ENCODE measurements around the gene LENG8.

The LENG8 gene

DNA sequence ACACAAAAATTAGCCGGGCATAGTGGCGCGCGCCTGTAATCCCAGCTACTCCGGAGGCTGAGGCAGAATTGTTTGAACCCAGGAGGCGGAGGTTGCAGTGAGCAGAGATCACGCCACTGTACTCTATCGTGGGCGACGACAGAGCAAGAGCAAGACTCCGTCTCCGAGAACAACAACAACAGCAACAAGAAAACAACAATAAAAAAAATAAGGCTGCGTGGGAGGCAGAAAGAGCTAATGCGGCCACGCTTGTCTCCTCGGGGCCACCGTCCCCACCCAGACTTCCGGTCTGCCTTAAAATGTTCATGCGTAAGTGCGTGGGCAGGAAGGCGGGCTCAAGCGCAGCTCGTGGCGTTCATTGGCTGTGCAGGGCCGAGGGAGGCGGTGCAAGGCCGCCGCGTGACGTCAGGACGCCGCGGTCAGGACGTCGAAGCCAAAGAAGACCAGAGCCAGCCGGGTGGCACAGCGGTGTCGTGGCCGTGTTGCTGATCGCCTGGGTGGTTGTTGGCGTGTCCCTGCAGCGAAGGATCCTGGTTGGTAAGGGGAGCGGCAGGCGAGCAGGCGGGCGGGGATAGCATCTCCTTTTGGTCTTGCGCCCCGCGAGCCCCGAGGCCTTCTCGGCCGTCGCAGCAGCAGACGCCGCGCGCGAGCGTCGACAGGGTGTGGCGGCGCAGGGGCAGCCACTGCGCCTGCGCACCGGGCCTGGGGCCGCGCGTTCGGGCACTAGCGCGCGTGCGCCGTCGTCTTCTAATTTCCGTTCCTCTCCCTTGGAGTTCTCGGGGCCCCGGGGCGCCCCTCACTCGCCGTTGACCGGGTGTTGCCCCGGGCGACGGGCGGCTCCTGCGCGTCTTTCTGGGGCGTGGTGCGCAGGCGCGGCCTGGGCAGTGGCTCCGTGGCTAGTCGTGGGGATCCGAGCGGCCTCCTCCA is at the start of gene LENG8:
TSS of gene LENG8 (plus strand) at position 426 of the 927 bp plus-strand sequence. CDS start 2,146 bp downstream, outside the sequence.
- DNase-seq = peak; percentile 99

DNA sequence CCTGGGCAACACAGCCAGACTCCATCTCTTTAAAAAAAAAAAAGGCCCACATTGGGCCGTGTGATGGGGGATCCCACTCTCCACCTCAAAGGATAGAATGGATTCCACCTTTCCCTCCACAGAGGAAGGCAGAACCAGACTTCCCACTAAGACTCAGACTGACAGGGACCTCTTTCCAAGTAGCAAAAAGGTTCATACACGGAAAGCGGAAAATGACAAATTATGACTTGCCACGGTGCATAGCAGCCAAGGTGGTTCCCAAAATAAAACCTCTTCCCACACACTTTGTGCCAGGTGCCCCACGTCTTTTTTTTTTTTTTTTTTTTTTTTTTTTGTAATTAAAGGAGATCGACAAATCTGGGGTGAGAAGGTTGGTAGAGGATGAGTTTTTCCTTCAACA is 48.1 kb upstream of the LENG8 start:
- no peak for DNase-seq

DNA sequence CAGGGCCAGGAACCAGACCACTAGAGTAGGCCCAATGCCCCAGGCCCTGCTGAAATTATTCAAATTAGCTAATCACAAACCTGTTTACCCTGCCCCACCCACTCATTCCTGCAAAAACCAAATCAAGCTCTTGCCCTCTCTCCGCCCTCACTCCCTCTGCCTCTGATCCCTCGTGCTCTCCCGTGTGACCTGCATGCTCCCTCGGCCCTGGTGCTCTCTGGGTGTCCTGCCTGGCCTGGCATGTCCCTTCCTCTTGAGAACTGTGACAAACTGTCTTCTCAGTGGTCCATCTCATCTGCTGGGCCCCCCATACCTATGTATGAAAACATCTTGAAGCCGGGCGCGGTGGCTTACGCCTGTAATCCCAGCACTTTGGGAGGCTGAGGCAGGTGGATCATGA is 45.9 kb upstream of the LENG8 start:
- DNase-seq = no peak

DNA sequence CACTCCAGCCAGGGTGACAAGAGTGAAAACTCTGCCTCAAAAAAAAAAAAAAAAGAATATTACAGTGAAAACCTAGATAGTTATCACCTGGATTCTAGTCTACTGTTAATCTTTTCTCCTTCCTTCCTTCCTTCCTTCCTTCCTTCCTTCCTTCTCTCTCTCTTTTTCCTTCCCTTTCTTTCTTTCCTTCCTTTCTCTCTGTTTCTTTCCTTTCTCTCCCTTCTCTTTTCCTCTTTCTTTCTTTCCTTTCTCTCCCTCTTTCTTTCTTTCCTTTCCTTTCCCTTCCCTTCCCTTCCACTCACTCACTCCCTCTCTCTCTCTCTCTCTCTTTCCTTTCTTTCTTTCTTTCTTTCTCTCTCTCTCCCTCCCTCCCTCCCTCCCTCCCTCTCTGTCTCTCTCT is 43.4 kb upstream of the LENG8 start:
- DNase-seq = no peak

DNA sequence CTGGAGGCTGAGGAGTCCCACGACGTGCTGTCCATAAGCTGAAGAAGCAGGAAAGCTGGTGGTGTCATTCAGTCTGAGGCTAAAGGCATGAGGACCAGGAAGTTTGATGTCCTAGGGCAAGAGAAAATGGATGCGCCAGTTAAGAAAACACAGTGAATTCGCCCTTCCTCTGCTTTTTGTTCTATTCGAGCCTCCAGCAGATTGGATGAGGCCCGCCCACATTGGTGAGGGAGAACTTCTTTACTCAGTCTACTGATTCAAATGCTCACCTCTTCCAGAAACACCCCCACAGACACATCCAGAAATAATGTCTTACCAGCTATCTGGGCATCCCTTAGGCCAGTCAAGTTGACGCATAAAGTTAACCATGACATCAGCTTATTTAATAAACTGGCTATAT is 41.2 kb upstream of the LENG8 start:
- no peak for DNase-seq

DNA sequence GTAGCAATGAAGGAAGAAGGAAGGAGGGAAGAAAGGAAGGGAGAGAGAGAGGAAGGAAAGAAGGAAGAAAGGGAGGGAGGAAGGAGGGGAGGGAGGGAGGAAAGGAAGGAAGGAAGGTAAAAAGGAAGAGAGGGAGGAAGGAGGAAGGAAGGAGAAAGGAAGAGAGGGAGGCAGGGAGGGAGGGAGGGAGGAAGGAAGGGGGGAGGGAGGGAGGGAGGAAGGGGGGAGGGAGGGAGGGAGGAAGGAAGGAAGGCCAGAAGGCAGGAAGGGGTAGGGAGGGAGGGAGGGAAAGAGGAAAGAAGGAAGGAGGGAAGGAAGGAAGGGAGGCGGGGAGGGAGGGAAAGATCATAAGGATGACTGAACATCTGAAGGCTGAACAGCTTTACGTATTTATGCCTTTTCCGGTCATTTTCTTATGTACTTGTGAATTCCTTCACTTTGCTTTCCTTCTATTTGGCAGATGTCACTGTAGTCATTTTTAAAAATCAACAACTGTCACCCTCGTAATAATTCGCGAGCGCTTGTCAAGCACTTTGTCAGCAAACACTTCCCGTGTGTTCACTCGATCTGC is 40.5 kb upstream of the LENG8 start:
- no peak for DNase-seq

DNA sequence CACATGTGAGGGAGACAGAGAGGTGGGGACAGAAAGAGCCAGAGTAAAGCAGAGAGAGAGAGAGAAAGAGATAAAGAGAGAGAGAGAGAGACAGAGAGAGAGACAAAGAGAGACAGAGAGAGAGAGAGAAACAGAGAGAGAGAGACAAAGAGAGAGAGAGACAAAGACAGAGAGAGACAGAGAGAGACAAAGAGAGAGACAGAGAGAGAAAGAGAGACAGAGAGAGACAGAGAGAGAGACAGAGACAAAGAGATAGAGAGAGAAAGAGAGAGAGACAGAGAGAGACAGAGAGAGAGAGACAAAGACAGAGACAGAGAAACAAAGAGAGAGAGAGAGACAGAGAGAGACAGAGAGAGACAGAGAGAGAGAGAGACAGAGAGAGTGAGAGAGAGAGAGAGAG is 38.0 kb upstream of the LENG8 start:
- DNase-seq = no peak

DNA sequence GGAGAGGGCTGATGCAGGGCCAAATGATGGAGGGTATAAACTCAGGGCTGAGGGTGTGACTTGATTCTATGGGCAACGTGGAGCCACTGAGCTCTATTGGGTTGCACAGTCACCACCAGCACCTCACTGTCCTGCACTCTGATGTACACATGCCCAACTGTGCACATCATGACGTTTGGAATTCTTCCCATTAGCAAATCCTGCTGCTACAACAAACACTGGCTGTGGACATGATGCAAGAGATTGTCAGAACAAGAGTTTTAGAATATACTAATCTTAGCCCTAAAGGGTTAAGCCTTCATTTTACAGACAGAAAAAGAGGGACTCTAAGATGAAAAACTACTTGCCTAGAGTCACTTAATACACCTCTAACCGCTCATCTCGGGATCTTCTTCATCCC is 36.1 kb upstream of the LENG8 start:
- DNase-seq = no peak

DNA sequence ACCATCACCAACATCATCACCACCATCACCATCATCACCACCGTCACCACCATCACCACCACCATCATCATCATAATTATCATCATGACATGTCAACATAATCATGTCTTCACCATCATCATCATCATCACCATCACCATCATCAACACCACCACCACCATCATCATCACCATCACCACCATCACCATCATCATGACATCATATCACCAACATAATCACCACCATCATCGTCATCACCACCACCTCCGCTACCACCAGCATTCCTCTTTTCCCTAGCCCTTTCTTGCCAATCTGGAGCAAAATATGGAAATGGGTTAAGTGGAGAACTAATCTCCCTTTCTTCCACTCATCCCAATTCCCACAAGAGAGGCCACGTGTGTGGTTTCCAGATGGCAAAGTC is 34.8 kb upstream of the LENG8 start:
- DNase-seq = no peak

DNA sequence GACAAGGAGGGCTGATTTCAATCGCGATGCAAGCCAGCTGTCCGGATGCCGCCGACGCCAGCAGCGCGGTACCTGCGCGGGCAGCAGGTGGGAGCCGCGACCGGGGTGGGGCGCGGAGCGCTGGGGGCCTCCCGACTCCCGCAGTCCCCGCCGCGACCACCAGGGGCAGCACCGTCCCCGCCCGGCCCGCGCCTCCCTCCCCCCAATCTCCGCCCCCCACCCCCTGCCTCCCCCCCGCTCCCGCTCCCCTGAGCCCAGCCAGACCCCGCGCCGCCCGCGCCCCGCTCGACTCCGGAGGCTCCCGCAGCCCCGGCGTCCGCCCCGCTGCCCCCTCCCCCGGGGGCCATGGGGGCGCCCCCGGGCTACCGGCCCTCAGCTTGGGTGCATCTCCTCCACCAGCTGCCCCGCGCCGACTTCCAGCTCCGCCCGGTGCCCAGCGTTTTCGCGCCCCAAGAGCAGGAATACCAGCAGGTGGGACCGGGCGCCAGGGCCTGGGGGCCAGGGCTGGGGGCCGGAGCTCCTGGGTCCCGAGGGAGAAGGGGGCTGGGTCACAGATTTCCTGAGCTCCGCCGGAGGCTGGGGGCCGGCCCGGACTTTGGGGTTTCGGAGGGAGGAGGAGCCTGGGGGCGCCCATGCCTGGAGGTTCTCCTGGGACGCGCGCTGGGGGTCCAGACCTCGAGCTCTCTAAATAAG is 33.6 kb upstream of the LENG8 start, which contains the start of gene TTYH1:
TSS of gene TTYH1 (plus strand) at position 257 of the 693 bp plus-strand sequence. CDS start at position 346, 89 bp downstream.
- peak; percentile 70 for DNase-seq

DNA sequence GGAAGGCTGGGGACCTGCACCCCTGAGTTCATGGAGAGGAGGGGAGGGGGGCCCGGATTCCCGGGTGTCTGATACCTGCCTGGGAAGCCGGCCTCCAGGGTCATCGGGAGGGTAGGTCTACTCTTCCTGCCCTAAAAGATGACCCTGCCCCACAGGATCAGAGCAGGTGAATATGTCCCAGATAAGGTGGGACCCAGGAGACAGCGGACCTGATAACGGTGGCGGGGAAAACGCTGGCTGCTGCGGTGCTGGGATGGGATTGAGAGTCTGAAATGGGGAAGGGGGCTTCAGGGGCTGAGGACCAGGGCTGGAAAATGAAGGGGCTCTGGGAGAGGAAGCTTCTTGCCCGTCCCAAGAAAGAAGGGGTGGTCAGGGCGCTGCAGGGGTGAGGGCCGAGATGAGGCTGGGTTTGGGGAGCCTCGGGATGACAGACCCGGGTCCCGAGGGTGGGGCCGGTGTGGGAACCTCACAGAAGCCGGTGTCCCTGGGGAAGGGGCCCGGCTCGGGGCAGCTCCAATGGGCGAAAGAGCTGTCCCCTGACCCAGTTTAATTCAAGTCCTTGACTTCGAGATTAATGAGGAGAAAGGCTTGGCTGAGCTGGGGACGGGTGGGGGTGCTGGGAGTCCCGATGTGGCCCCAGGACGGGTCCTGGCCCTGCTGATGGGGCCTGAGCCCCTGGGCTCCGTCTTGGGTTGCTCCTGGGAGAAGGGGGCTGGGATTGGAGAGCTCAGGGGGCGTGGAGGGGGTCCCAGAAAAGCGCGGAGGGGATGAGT is 32.9 kb upstream of the LENG8 start:
- DNase-seq = no peak

DNA sequence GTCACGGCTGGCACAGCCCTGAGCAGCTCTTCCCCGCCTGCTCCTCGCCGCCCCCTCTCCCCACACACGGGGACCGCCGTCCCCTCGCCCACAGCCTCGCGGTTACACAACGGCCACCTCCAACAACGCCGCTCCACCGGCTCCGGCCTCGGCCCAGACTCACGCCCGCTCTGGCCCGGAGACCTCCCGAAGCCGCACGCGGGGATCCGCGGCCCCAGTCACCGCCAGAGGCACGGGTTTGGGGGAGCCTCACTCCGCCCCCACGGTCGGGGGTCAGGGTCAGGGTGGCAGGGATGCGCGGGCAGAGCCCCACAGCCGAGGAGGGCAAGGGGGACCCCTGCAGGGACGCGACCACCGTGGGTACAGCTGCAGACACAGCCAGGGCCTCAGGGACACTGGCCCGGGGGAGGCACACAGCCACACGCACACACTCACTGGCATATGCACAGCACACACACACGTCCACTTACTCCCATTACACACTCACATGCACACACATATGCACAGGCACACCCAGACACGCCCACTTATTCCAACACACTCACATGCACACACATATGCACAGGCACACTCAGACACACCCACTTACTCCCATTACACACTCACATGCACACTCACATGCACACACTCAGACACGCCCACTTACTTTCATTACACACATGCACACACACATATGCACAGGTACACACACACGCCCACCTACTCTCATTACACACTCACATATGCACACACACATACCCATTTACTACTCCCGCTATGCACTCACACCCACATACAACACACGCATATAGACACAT is 32.1 kb upstream of the LENG8 start:
- no peak for DNase-seq

DNA sequence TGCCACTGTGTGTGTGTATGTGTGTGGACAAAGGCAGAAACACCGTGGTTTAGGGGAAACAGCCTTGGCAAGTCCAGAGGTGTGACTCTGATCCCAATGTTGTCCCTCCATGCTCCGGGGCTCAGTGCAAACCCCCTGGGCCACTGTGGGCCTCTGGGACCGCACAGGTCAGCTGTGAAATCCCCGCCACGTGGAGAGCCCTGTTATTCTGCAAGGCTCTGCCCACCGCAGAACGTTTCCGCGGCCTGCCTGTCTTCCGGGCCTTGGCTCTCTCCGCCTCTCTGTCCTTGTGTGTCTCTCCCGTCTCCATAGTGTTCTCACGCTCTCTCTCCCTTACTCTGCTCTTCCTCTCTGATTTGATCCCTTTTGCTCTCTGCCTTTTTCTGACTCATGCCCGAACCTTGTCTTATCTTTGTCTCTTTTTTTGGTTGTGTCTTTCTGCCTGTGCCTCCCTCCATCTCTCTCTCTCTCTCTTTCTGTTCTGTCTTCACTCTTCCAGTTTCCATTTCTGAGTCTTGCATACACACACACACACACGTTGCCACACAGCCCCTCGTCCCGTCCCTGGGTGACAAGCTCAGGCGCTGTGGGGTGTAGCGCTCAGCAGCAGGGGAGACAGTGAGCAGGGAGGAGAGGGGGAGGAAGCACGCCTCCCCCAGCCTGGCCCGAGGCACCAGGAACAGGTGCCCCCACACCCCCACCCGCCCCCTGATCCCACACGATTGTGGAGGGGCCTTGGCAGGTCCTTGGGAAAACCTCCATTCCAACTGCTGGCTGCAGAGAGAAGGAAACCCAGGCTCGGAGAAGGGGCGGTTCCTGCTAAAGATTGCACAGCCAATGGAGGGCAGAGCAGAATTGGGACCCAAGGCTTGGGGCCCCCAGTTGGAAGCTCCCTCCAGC is 30.7 kb upstream of the LENG8 start:
- DNase-seq = no peak

DNA sequence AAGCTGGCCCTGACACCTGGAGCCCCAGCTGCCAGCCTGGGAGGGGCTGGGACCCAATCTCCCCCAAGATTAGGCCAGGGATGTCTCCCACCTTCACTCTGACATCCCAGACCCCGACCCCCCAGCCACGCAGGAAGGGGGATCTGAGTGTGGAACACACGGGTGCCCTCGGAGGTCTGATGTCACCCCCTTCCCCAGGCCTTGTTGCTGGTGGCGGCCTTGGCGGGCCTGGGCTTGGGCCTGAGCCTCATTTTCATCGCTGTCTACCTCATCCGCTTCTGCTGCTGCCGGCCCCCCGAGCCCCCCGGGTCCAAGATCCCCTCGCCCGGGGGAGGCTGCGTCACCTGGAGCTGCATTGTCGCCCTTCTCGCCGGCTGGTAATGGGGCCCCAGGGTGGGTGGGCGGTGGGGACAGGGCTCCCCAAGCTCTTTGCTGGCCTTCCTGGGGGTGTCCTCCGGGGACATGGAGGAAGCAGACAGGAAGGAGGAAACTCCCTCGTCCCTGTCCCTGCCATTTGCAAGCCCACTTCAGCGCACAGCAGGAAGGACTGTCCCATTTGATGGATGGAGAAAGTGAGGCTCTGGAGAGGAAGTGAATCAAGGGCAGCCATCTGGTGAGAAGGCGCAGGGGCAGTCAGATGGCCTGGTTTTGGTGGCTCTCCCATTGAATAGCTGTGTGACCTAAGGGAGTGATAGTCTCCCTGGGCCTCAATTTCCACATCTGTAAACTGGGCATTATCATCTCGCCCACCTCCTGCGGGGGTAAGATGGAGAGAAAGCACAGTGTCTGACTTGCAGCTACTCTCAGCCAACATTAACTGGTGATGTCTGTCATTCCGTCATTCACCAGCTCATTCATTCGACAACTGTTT is 29.8 kb upstream of the LENG8 start:
- no peak for DNase-seq

DNA sequence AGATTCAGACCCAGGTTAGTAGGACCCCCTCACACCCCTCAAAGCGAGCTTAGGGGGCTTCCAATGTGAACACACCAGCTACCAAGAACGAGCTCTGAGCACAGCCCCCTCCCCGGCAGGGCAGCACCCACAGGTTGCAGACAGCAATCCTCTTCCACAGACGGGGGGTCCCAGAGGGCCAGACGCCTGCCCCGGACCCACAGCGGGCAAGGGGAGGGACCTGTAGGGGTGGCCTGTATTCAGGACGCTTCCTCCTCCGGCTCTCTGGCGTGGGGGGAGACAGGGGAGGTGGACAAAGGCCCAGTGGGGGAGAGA is 29.0 kb upstream of the LENG8 start:
- no peak for DNase-seq

DNA sequence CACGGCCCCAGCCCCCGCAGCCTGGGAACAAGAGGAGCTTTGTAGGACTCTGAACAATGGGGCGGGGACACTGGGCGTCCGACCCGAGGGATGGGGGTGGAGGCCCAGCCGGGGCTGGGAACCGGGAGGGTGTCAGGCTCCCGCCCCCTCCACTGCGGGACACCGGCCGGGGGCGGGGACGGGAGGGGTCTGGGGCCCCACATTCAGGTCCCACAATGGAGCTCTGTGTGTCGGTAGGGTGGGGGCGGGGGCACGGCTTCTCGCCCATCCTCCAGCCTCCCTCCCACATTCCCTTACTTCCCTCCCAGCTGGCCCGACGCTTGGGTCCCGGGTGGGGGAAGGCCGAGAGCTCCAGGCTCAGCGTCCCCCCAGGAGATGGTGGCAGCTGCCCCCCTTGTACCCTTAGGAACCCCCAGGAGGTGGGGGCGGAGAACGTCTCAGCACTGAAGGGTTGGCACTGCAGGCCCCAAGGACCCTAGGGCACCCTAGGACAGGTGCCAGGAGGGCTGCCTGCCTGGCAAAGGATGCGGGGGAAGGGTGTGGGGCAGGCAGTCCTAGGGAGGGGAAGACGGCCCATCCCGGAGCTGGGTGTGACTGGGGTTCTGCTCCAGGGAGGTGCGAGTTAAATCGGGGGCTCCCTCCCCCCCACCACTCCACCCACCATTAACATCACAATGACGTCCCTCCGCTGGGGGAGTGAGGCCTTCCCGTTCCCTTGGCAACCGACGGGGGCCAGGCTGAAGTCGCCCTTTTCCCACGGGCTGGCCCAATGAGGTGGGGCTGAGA is 28.4 kb upstream of the LENG8 start:
- DNase-seq = no peak

DNA sequence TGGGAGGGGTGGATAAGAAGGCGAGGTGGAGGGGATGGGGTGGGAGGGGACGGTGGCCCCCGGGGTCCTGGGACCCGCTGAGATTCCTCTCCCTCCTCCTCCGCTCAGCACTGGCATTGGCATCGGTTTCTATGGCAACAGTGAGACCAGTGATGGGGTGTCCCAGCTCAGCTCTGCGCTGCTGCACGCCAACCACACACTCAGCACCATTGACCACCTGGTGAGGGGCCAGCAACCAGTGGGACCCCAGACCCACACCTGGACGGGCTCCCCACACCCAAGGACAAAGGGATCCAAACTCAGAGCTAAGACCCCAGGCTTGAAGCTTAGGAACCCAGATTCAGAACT is 27.9 kb upstream of the LENG8 start:
- DNase-seq = no peak

DNA sequence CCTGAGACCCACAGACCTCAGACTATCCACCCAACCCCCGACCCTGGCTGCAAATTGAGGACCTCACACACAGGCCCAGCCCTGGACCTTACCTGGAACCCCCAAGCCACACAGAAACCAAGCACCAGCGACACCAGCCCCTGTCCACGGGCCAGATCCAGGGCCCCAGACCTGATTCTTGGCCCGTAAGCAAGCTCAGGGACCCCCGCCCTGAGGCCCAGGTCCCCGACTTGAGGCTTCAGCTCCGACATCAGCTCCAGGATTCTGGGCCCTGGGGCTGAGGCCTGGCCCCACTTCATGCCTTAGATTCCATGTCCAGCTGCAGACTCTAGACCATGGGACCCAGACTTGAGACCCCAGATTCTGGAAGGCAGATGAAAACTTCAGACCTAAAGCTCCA is 27.5 kb upstream of the LENG8 start:
- DNase-seq = no peak

DNA sequence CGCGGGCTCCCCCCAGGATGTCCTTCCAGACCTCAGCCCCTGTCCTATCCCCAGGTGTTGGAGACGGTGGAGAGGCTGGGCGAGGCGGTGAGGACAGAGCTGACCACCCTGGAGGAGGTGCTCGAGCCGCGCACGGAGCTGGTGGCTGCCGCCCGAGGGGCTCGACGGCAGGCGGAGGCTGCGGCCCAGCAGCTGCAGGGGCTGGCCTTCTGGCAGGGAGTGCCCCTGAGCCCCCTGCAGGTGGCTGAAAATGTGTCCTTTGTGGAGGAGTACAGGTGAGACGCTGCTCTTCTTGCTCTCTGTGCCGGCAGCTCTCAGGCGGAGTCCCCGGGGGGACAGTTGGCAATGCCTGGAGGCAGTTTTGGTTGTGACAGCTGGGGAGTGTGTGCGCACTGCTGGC is 26.9 kb upstream of the LENG8 start:
- no peak for DNase-seq

DNA sequence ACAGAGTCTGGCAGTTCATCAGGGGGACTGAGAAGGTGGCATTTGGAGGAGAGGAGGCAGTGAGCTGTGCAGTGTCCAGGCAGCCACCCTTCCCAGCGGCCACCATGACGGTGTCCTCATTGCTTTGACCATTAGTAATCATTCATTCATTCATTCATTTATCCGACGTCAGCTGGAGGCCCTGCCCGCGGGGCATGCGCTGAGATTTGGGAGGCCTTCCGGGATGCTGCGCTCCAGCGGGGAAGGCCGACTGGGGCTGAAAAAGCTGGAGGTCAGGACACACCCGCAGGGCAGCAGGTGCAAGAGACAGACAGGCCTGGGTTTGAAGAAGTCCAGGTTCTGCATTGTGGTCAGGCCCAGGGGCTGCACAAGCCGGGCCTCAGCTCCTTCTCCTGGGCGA is 24.8 kb upstream of the LENG8 start:
- DNase-seq = no peak
